GM04503 (cell line): ENCODE measurements around the gene LINC00237.

ENCODE experiments used
- DNase-seq: peaks from one replicate; pipeline ENCODE4 v3.0.0-alpha.2; 2012; ENCODE audit warnings: low read depth

Gene LINC00237

GRCh38 chr20:21106171-21107017 is at the start of gene LINC00237:
LINC00237 (minus strand) TSS chr20:21106358.
- no peak for DNase-seq

- DNase-seq, result no peak
These were observed 49.1 kb upstream of the LINC00237 start for GRCh38 chr20:21155268-21155667.

- DNase-seq, result no peak
These were observed 48.5 kb upstream of the LINC00237 start for GRCh38 chr20:21154692-21155091.

GRCh38 chr20:21151791-21152190 is 45.6 kb upstream of the LINC00237 start:
- DNase-seq, result no peak

- DNase-seq, result no peak
These were observed 43.2 kb upstream of the LINC00237 start for GRCh38 chr20:21149344-21149743.

GRCh38 chr20:21147593-21147992 is 41.4 kb upstream of the LINC00237 start:
- no peak for DNase-seq

- DNase-seq, result no peak
These were observed 40.1 kb upstream of the LINC00237 start for GRCh38 chr20:21146215-21146614.

GRCh38 chr20:21145424-21145823 is 39.3 kb upstream of the LINC00237 start:
- no peak for DNase-seq

GRCh38 chr20:21143194-21143890 is 37.2 kb upstream of the LINC00237 start:
- DNase-seq, result no peak

- no peak for DNase-seq
These were observed 35.7 kb upstream of the LINC00237 start for GRCh38 chr20:21141825-21142224.

- DNase-seq, result no peak
These were observed 33.9 kb upstream of the LINC00237 start for GRCh38 chr20:21139881-21140566.

GRCh38 chr20:21137078-21137477 is 30.9 kb upstream of the LINC00237 start:
- DNase-seq, result no peak

GRCh38 chr20:21136015-21136732 is 30.0 kb upstream of the LINC00237 start:
- no peak for DNase-seq

GRCh38 chr20:21134883-21135493 is 28.8 kb upstream of the LINC00237 start:
- no peak for DNase-seq

- DNase-seq, result no peak
These were observed 27.9 kb upstream of the LINC00237 start for GRCh38 chr20:21133917-21134622.

- DNase-seq, result no peak
These were observed 27.2 kb upstream of the LINC00237 start for GRCh38 chr20:21133404-21133803.

- DNase-seq, result no peak
These were observed 23.7 kb upstream of the LINC00237 start for GRCh38 chr20:21129861-21130260.

- DNase-seq, result no peak
These were observed 21.2 kb upstream of the LINC00237 start for GRCh38 chr20:21127201-21127981.

- no peak for DNase-seq
These were observed 20.4 kb upstream of the LINC00237 start for GRCh38 chr20:21126581-21126870.

- peak; percentile 48 for DNase-seq
These were observed 19.9 kb upstream of the LINC00237 start, which contains the start of gene KIZ for GRCh38 chr20:21125849-21126580. KIZ (plus strand) TSS chr20:21126082; CDS start chr20:21126116, 34 bp downstream.
